Mammary epithelial cell (primary cell): Measurements from ENCODE around the gene CAB39L.
"Not testable (repeated sequence)": the region's sequence is repeated elsewhere in the genome, so short reads cannot be mapped to it uniquely, and the experiment has no call there.

Experiments used
- CTCF ChIP-seq, 2 donors: IDR thresholded peaks in 1 of 2; conservative IDR thresholded peaks in 1 of 2; 2 replicates each; pipeline ENCODE4 v1.5.1; 2011 to 2012; ENCODE audit warnings: inconsistent platforms in 2 of 2, low read length in 2 of 2, mild to moderate bottlenecking in 2 of 2, control low read depth in 1 of 2, low read depth in 1 of 2; ENCODE audit not compliant: insufficient read depth in 1 of 2; ENCODE audit errors: extremely low read depth in 1 of 2
- EZH2 ChIP-seq: IDR thresholded peaks from 2 replicates; pipeline ENCODE4 v1.6.1; 2012; ENCODE audit warnings: low read length, inconsistent platforms, borderline replicate concordance

DNA sequence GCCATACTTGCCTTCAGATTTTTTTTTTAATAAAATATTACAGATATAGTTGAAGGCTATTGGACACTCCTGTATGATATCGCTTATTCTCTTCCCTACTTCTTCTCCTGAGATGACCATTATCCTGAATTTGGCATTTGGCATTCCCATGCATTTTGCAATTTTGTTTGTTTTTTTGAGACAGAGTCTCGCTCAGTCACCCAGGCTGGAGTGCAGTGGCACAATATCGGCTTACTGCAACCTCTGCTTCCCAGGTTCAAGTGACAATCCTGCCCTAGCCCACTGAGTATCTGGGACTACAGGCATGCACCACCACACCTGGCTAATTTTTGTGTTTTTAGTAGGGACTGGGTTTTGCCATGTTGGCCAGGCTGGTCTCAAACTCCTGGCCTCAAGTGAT, 116.7 kb downstream of the CAB39L start:
- TF ChIP-seq CTCF (conservative IDR thresholded peaks at IDR 0.05 in 1 of 2, IDR thresholded peaks at IDR 0.05 in 1 of 2; ENCODE audit: extremely low read depth in 1 of 2, insufficient read depth in 1 of 2, low read depth in 1 of 2, low read length in 2 of 2); EZH2: not testable (repeated sequence)
